Panc1 (cell line): ENCODE data around the gene PLPP7. TPM values are rescaled to one million over a fixed set of nuclear protein-coding genes. Genes with fewer than 3 reads are reported as not detected.
"Not testable (repeated sequence)": the region's sequence is repeated elsewhere in the genome, so short reads cannot be mapped to it uniquely, and the experiment has no call there.

Experiments used
- ATAC-seq: fragments of 200-7000 bp; cut with Tn5 transposase; 2 replicates; pipeline ENCODE4 v1.9.1; 2020; ENCODE audit warnings: mild to moderate bottlenecking, moderate library complexity
- BruUV-seq: library from RNA; stranded (reverse); fragments of 400-500 nt; replicated peaks from 2 replicates; lab custom pipeline; 2021; lab: Mats Ljungman, UMichigan
- CTCF ChIA-PET: fragments of 300-600 bp; sonication (Branson Sonifier 250); formaldehyde crosslinking; loops from one replicate; lab custom pipeline; 2022; ENCODE audit warnings: antibody characterized with exemption; lab: Charles Lee
- POLR2A ChIA-PET: fragments of 300-600 bp; sonication (Branson Sonifier 250); formaldehyde crosslinking; loops from one replicate; lab custom pipeline; 2022; ENCODE audit warnings: antibody characterized with exemption; lab: Charles Lee
- DNase-seq: peaks from one replicate; pipeline ENCODE4 v3.0.0-alpha.2; 2010; ENCODE audit warnings: low read depth, low spot score
- H3K27ac ChIP-seq: 2 replicates; pipeline ENCODE4 v1.5.1; 2011; ENCODE audit warnings: mild to moderate bottlenecking, low read length, inconsistent platforms
- H3K27me3 ChIP-seq: fragments of 200-500 bp; sonication (Bioruptor generic); 2 replicates; pipeline ENCODE4 v1.6.0; 2014; ENCODE audit warnings: low read length, inconsistent platforms; ENCODE audit not compliant: control insufficient read depth, insufficient read depth
- H3K36me3 ChIP-seq: fragments of 200-500 bp; sonication (Bioruptor generic); 2 replicates; pipeline ENCODE4 v1.5.1; 2014; ENCODE audit warnings: inconsistent platforms, mild to moderate bottlenecking, low read length, moderate library complexity; ENCODE audit not compliant: control insufficient read depth, insufficient read depth
- H3K4me1 ChIP-seq: 2 replicates; pipeline ENCODE4 v1.5.1; 2011; ENCODE audit warnings: inconsistent platforms, mild to moderate bottlenecking, low read length, moderate library complexity; ENCODE audit not compliant: control insufficient read depth, insufficient read depth
- H3K4me3 ChIP-seq, 2 experiments: 2 replicates each; pipeline ENCODE4 v1.5.1; 2011 to 2012; ENCODE audit warnings: low read depth in 2 of 2, low read length in 2 of 2, mild to moderate bottlenecking in 2 of 2, inconsistent platforms in 1 of 2, moderate library complexity in 1 of 2
- H3K9me3 ChIP-seq: fragments of 200-500 bp; sonication (Bioruptor generic); 2 replicates; pipeline ENCODE4 v1.5.1; 2014; ENCODE audit warnings: low read depth, mild to moderate bottlenecking, inconsistent platforms, low read length, moderate library complexity; ENCODE audit not compliant: control insufficient read depth, insufficient read depth
- CTCF ChIP-seq: fragments of 450-650 bp; IDR thresholded peaks from 2 replicates; pipeline ENCODE4 v1.5.1; 2017; ENCODE audit warnings: mild to moderate bottlenecking
- POLR2AphosphoS5 ChIP-seq: IDR thresholded peaks from 2 replicates; pipeline ENCODE4 v1.6.1; 2012; ENCODE audit warnings: mild to moderate bottlenecking, low read depth, low read length, moderate library complexity
- REST ChIP-seq, 2 experiments: IDR thresholded peaks; 2 replicates each; pipeline ENCODE4 v1.6.1; 2011 to 2012; ENCODE audit warnings: low read depth in 2 of 2, control low read depth in 1 of 2, low read length in 1 of 2, mild to moderate bottlenecking in 1 of 2, moderate library complexity in 1 of 2; ENCODE audit not compliant: insufficient read depth in 1 of 2
- SIN3A ChIP-seq: IDR thresholded peaks from 2 replicates; pipeline ENCODE4 v1.6.1; 2012; ENCODE audit warnings: low read depth, mild to moderate bottlenecking, low read length, moderate library complexity, borderline replicate concordance; ENCODE audit not compliant: insufficient read depth
- TCF7L2 ChIP-seq: IDR thresholded peaks from 2 replicates; pipeline ENCODE4 v1.6.1; 2011; ENCODE audit warnings: mild to moderate bottlenecking, low read depth, low read length, inconsistent platforms
- in situ Hi-C: cut with HindIII; loops from 2 replicates; pipeline ENCODE4 v1.10.0; 2016; ENCODE audit warnings: low sequenced_read_pairs, low pct_unique_long_range_greater_than_20kb
- intact Hi-C: fragments of 100-400 bp; cut with micrococcal nuclease; formaldehyde crosslinking; loops from one replicate; pipeline ENCODE4 v1.10.0; 2022; ENCODE audit not compliant: unreplicated experiment
- total RNA-seq: library from RNA; stranded (reverse); gene quantifications from one replicate; pipeline ENCODE4 v1.2.1, GENCODE V29; 2021; ENCODE audit not compliant: unreplicated experiment

PLPP7 gene
- total RNA-seq, 1 experiment from 2014 or later, result 3.3 TPM

GRCh38 chr9:131266266-131267229 lies 23.0 kb upstream of the PLPP7 start:
- Histone ChIP-seq H3K36me3 (no peaks in the 10 kb centered on the region), H3K4me1 (no peaks in the 10 kb centered on the region), H3K27me3 (no peaks in the 10 kb centered on the region), H3K9me3 (no peaks in the 10 kb centered on the region), H3K4me3 (no peak overlapping the region), H3K27ac (no peak overlapping the region)
- in situ Hi-C loops (no loop called here), intact Hi-C loops (no loop called here)
- ATAC-seq (no peak), DNase-seq (no peak)
- POLR2A ChIA-PET, result no interaction called here
- BruUV-seq, result no TSS peak
- CTCF ChIA-PET, result interaction anchor here (0.6 kb wide), 1 partner anchor 209 kb away, joined by 3 read pairs; no protein-coding TSS in a partner anchor
- no peak for TF ChIP-seq SIN3A
- no peak for TF ChIP-seq REST (IDR thresholded peaks at IDR 0.05; ENCODE audit: insufficient read depth in 1 of 2, low read depth in 2 of 2, low read length in 1 of 2)
- no peak for TF ChIP-seq POLR2AphosphoS5
- no peak for TF ChIP-seq TCF7L2
- no peak for TF ChIP-seq CTCF

GRCh38 chr9:131270171-131271015 lies 19.1 kb upstream of the PLPP7 start:
- Histone ChIP-seq H3K9me3 (no peaks in the 10 kb centered on the region), H3K27me3 (no peaks in the 10 kb centered on the region), H3K4me3 (no peak overlapping the region), H3K27ac (no peak overlapping the region), H3K36me3 (no peaks in the 10 kb centered on the region), H3K4me1 (no peaks in the 10 kb centered on the region)
- ATAC-seq, result no peak
- ChIA-PET CTCF (no interaction called here), POLR2A (interaction anchor here (0.6 kb wide), 1 partner anchor 277 kb away, joined by 8 read pairs; no protein-coding TSS in a partner anchor)
- no TSS peak for BruUV-seq
- no peak for DNase-seq
- intact Hi-C loops (no loop called here), in situ Hi-C loops (no loop called here)
- no peak for TF ChIP-seq CTCF
- TF ChIP-seq REST (IDR thresholded peaks at IDR 0.05; ENCODE audit: insufficient read depth in 1 of 2, low read depth in 2 of 2, low read length in 1 of 2), result no peak
- no peak for TF ChIP-seq SIN3A
- TF ChIP-seq POLR2AphosphoS5, result no peak
- TF ChIP-seq TCF7L2, result no peak

GRCh38 chr9:131271016-131271273 lies 18.6 kb upstream of the PLPP7 start:
- in situ Hi-C loops, CTCF ChIA-PET, H3K27me3 ChIP-seq, intact Hi-C loops, BruUV-seq, H3K36me3 ChIP-seq, H3K9me3 ChIP-seq, ATAC-seq, H3K4me3 ChIP-seq, POLR2A ChIA-PET, DNase-seq, H3K27ac ChIP-seq, H3K4me1 ChIP-seq: not testable (repeated sequence)
